SIG-M5 treated with dmso at 0.1 percent for 504 hours (cell line): ENCODE results near the gene ELOVL4.

Source experiments
- DNase-seq: peaks from one replicate; lab custom pipeline; 2025; ENCODE audit not compliant: unreplicated experiment; lab: John Stamatoyannopoulos, UW

Gene ELOVL4

GRCh38 chr6:79913369-79913768 lies 34.0 kb downstream of the ELOVL4 start:
- DNase-seq = no peak

- no peak for DNase-seq
Measured at GRCh38 chr6:79911992-79912391, 35.4 kb downstream of the ELOVL4 start.

GRCh38 chr6:79909517-79909916 lies 37.8 kb downstream of the ELOVL4 start:
- no peak for DNase-seq

GRCh38 chr6:79902046-79902445 lies 45.3 kb downstream of the ELOVL4 start:
- no peak for DNase-seq

GRCh38 chr6:79898076-79898475 lies 49.3 kb downstream of the ELOVL4 start:
- no peak for DNase-seq

GRCh38 chr6:79896075-79896449 lies 51.3 kb downstream of the ELOVL4 start:
- DNase-seq = no peak

- no peak for DNase-seq
Measured at GRCh38 chr6:79895382-79896074, 51.8 kb downstream of the ELOVL4 start.

- DNase-seq = no peak
Measured at GRCh38 chr6:79894939-79895338, 52.4 kb downstream of the ELOVL4 start.

- no peak for DNase-seq
Measured at GRCh38 chr6:79888587-79888986, 58.8 kb downstream of the ELOVL4 start.

GRCh38 chr6:79878142-79878748 lies 69.1 kb downstream of the ELOVL4 start:
- no peak for DNase-seq

- DNase-seq = peak; percentile 86
Measured at GRCh38 chr6:79874531-79875134, 72.7 kb downstream of the ELOVL4 start.

- no peak for DNase-seq
Measured at GRCh38 chr6:79872986-79873385, 74.4 kb downstream of the ELOVL4 start.

- DNase-seq = no peak
Measured at GRCh38 chr6:79872303-79872702, 75.0 kb downstream of the ELOVL4 start.

GRCh38 chr6:79869600-79870084 lies 77.7 kb downstream of the ELOVL4 start:
- peak; percentile 66 for DNase-seq

GRCh38 chr6:79869184-79869583 lies 78.2 kb downstream of the ELOVL4 start:
- no peak for DNase-seq

- peak; percentile 59 for DNase-seq
Measured at GRCh38 chr6:79868098-79868722, 79.1 kb downstream of the ELOVL4 start.
